Neuronal stem cell (in vitro differentiated cells): ENCODE data around the gene FGFR1OP2.
"Not testable (repeated sequence)": the region's sequence is repeated elsewhere in the genome, so short reads cannot be mapped to it uniquely, and the experiment has no call there.

ENCODE experiments used
- DNase-seq: peaks from one replicate; pipeline ENCODE4 v3.0.0-alpha.2; 2013; ENCODE audit warnings: low spot score
- H2AFZ ChIP-seq: one replicate; pipeline ENCODE4 v1.6.1; 2013; ENCODE audit warnings: mild to moderate bottlenecking, low read length, inconsistent platforms
- H2AK5ac ChIP-seq: 2 replicates; pipeline ENCODE4 v1.6.1; 2013; ENCODE audit warnings: low read depth, mild to moderate bottlenecking, inconsistent platforms, low read length, moderate library complexity, mixed read lengths
- H2BK120ac ChIP-seq: 2 replicates; pipeline ENCODE4 v1.6.1; 2013; ENCODE audit warnings: low read depth, mild to moderate bottlenecking, inconsistent platforms, low read length, moderate library complexity, mixed read lengths
- H2BK12ac ChIP-seq: one replicate; pipeline ENCODE4 v1.6.1; 2013; ENCODE audit warnings: low read length, inconsistent platforms
- H2BK15ac ChIP-seq: 2 replicates; pipeline ENCODE4 v1.6.1; 2013; ENCODE audit warnings: mild to moderate bottlenecking, low read length, inconsistent platforms, mixed read lengths
- H2BK5ac ChIP-seq: one replicate; pipeline ENCODE4 v1.6.1; 2013; ENCODE audit warnings: inconsistent platforms, mild to moderate bottlenecking, low read length, moderate library complexity
- H3K14ac ChIP-seq: one replicate; pipeline ENCODE4 v1.6.1; 2013; ENCODE audit warnings: low read length, inconsistent platforms
- H3K18ac ChIP-seq: 2 replicates; pipeline ENCODE4 v1.6.1; 2013; ENCODE audit warnings: low read length, inconsistent platforms
- H3K23ac ChIP-seq: 2 replicates; pipeline ENCODE4 v1.6.1; 2013; ENCODE audit warnings: low read depth, mild to moderate bottlenecking, mixed read lengths, low read length, inconsistent platforms; ENCODE audit not compliant: poor library complexity
- H3K27ac ChIP-seq: replicated peaks from 3 replicates; pipeline ENCODE4 v1.5.1; 2013; ENCODE audit warnings: low read length, inconsistent platforms
- H3K27me3 ChIP-seq, 3 experiments: 2 replicates each; pipeline ENCODE4 v1.6.1; 2013; ENCODE audit warnings: low read length in 3 of 3, mild to moderate bottlenecking in 2 of 3, inconsistent platforms in 1 of 3, low read depth in 1 of 3, mixed read lengths in 1 of 3, moderate library complexity in 1 of 3; ENCODE audit not compliant: control insufficient read depth in 3 of 3, insufficient read depth in 3 of 3
- H3K36me3 ChIP-seq, 2 donors: replicated peaks in 1 of 2; 2 replicates each; pipeline ENCODE4 v1.6.1; 2013; ENCODE audit warnings: low read length in 2 of 2; ENCODE audit not compliant: control insufficient read depth in 2 of 2, insufficient read depth in 2 of 2
- H3K4ac ChIP-seq: 2 replicates; pipeline ENCODE4 v1.6.1; 2013; ENCODE audit warnings: inconsistent platforms, mild to moderate bottlenecking, low read length, moderate library complexity
- H3K4me1 ChIP-seq, 2 donors: 1 replicate in 1 of 2; 2 replicates in 1 of 2; pipeline ENCODE4 v1.6.1; 2013; ENCODE audit warnings: low read length in 2 of 2, low read depth in 1 of 2; ENCODE audit not compliant: control insufficient read depth in 2 of 2, insufficient read depth in 1 of 2
- H3K4me2 ChIP-seq: one replicate; pipeline ENCODE4 v1.6.1; 2013; ENCODE audit warnings: mild to moderate bottlenecking, low read length, inconsistent platforms; ENCODE audit not compliant: insufficient read depth, poor library complexity, severe bottlenecking
- H3K4me3 ChIP-seq, 2 donors: 2 replicates each; pipeline ENCODE4 v1.5.1; 2013; ENCODE audit warnings: low read length in 2 of 2, mild to moderate bottlenecking in 2 of 2, inconsistent platforms in 1 of 2, moderate library complexity in 1 of 2
- H3K79me1 ChIP-seq: one replicate; pipeline ENCODE4 v1.6.1; 2013; ENCODE audit warnings: low read depth, mild to moderate bottlenecking, inconsistent platforms, low read length, moderate library complexity
- H3K9ac ChIP-seq: one replicate; pipeline ENCODE4 v1.6.1; 2013; ENCODE audit warnings: mild to moderate bottlenecking, low read depth, low read length, inconsistent platforms; ENCODE audit not compliant: poor library complexity
- H3K9me3 ChIP-seq, 2 donors: replicated peaks in 1 of 2; 2 replicates each; pipeline versions ENCODE3 to v1.6.1; 2013; ENCODE audit warnings: low read length in 2 of 2, mild to moderate bottlenecking in 2 of 2, inconsistent platforms in 1 of 2, low read depth in 1 of 2, mixed read lengths in 1 of 2, moderate library complexity in 1 of 2; ENCODE audit not compliant: control insufficient read depth in 2 of 2, insufficient read depth in 1 of 2
- H4K8ac ChIP-seq: one replicate; pipeline ENCODE4 v1.6.1; 2013; ENCODE audit warnings: low read depth, mild to moderate bottlenecking, inconsistent platforms, low read length, moderate library complexity
- H4K91ac ChIP-seq: one replicate; pipeline ENCODE4 v1.6.1; 2013; ENCODE audit warnings: low read length, low read depth, mild to moderate bottlenecking, inconsistent platforms; ENCODE audit not compliant: poor library complexity
- WGBS, 2 donors: extraction: QIAGEN DNeasy Blood & Tissue Kit; methylation state at CpG; one replicate each; pipeline ENCODE4 v1.1.7; 2013; ENCODE audit warnings: missing lambda C conversion rate in 2 of 2, mixed read lengths in 1 of 2; ENCODE audit not compliant: insufficient read length in 2 of 2, insufficient replicate concordance in 1 of 2; ENCODE audit errors: extremely low coverage in 2 of 2; 5-methylcytosine and 5-hydroxymethylcytosine counted together

The FGFR1OP2 gene

DNA sequence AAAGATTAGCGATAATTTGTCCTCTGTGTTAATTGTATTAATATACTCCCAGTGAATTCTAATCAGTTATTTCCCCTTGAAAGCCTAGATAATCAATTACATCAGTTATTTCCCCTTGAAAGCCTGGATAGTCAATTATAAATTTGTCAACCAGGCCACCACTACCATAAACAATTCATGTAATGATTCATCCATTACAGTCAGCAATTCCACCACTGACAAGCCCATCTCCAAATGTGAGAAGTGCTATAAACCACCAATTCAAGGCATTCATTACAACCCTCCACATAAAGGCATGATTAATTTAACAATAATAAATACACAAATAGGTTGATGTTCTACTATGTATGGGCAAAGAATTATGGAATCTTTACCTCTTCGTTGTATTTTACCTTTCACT lies 41.4 kb upstream of the FGFR1OP2 start:
- no peak overlapping the region for H4K8ac ChIP-seq
- H3K36me3 ChIP-seq: peaks cover 0 to 15% of the 10 kb centered on the region in 2 donors
- no peak overlapping the region for H3K4me2 ChIP-seq
- H3K27me3 ChIP-seq: no peaks in the 10 kb centered on the region
- no peak overlapping the region for H3K23ac ChIP-seq
- no peak overlapping the region for H3K9ac ChIP-seq
- no peak overlapping the region for H2AFZ ChIP-seq
- no peaks in the 10 kb centered on the region for H3K79me1 ChIP-seq
- H2BK15ac ChIP-seq: no peak overlapping the region
- H3K9me3 ChIP-seq: no peaks in the 10 kb centered on the region
- no peak overlapping the region for H2BK5ac ChIP-seq
- no peak overlapping the region for H2BK120ac ChIP-seq
- no peak for DNase-seq
- no peaks in the 10 kb centered on the region for H3K4me1 ChIP-seq
- WGBS, 2 donors: no CpG with 5 or more reads among the region's 2 CpGs
- no peak overlapping the region for H3K18ac ChIP-seq
- no peak overlapping the region for H3K4me3 ChIP-seq
- no peak overlapping the region for H3K4ac ChIP-seq
- H2AK5ac ChIP-seq: no peak overlapping the region
- no peak overlapping the region for H4K91ac ChIP-seq
- no peak overlapping the region for H3K14ac ChIP-seq
- H2BK12ac ChIP-seq: no peak overlapping the region
- H3K27ac ChIP-seq: no peak overlapping the region

GRCh38 chr12:26903396-26903795 lies 34.9 kb upstream of the FGFR1OP2 start:
- not testable (repeated sequence) for H4K8ac ChIP-seq, H2BK12ac ChIP-seq, H3K18ac ChIP-seq, H3K4ac ChIP-seq, H3K9ac ChIP-seq, H3K4me2 ChIP-seq, H2BK5ac ChIP-seq, H3K23ac ChIP-seq, H2BK120ac ChIP-seq, H3K27ac ChIP-seq, H3K79me1 ChIP-seq, H2AK5ac ChIP-seq, H3K14ac ChIP-seq, DNase-seq, H2AFZ ChIP-seq, H3K4me1 ChIP-seq, H3K4me3 ChIP-seq, H3K27me3 ChIP-seq, H4K91ac ChIP-seq, H2BK15ac ChIP-seq
- peaks cover 2 to 56% of the 10 kb centered on the region in 2 donors for H3K36me3 ChIP-seq
- no CpG with 5 or more reads among the region's 3 CpGs for WGBS, 2 donors
- peaks cover 0 to 13% of the 10 kb centered on the region in 2 donors for H3K9me3 ChIP-seq

DNA sequence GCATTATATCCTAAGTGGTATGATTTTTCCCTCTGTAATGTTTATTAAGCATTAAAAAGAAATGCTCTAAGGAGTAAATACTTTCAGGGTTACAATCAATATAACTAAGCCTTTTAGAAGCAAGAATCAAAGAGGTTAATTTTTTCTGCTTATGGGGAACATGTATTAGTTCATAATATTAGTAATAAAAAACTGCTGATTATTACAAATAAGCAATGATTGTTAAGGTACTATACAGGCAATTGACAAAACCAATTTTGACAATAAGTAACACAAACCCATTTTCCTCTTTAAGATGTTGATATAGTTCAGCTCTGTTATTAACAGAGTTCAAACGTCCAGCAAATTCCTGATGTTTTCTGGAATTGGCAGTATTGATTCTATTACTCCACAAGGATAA lies 32.2 kb upstream of the FGFR1OP2 start:
- Histone ChIP-seq H2AFZ (no peak overlapping the region), H3K4me1 (no peaks in the 10 kb centered on the region), H3K9ac (no peak overlapping the region), H3K36me3 (peaks cover 2 to 69% of the 10 kb centered on the region in 2 donors), H3K9me3 (peaks cover 0 to 13% of the 10 kb centered on the region in 2 donors), H3K14ac (no peak overlapping the region), H4K8ac (no peak overlapping the region), H2BK15ac (no peak overlapping the region), H3K18ac (no peak overlapping the region), H2AK5ac (no peak overlapping the region), H3K79me1 (no peaks in the 10 kb centered on the region), H3K4ac (no peak overlapping the region), H3K27ac (no peak overlapping the region), H4K91ac (no peak overlapping the region), H2BK120ac (no peak overlapping the region), H3K4me3 (no peak overlapping the region), H2BK5ac (no peak overlapping the region), H3K23ac (no peak overlapping the region), H3K4me2 (no peak overlapping the region), H3K27me3 (no peaks in the 10 kb centered on the region), H2BK12ac (no peak overlapping the region)
- no CpG with 5 or more reads among the region's 1 CpG for WGBS, 2 donors
- no peak for DNase-seq

GRCh38 chr12:26906704-26907103 lies 31.6 kb upstream of the FGFR1OP2 start:
- H3K4me2 ChIP-seq: no peak overlapping the region
- no peak overlapping the region for H3K23ac ChIP-seq
- no peak overlapping the region for H2BK5ac ChIP-seq
- H3K14ac ChIP-seq: no peak overlapping the region
- H2BK12ac ChIP-seq: no peak overlapping the region
- H3K9me3 ChIP-seq: peaks cover 0 to 13% of the 10 kb centered on the region in 2 donors
- no peaks in the 10 kb centered on the region for H3K79me1 ChIP-seq
- H3K27me3 ChIP-seq: no peaks in the 10 kb centered on the region
- no peak for DNase-seq
- WGBS, 2 donors: no CpG with 5 or more reads among the region's 1 CpG
- no peak overlapping the region for H3K4me3 ChIP-seq
- H3K4me1 ChIP-seq: no peaks in the 10 kb centered on the region
- H4K8ac ChIP-seq: no peak overlapping the region
- H3K18ac ChIP-seq: no peak overlapping the region
- no peak overlapping the region for H2AK5ac ChIP-seq
- H3K4ac ChIP-seq: no peak overlapping the region
- no peak overlapping the region for H2BK15ac ChIP-seq
- no peak overlapping the region for H3K27ac ChIP-seq
- peaks cover 2 to 76% of the 10 kb centered on the region in 2 donors for H3K36me3 ChIP-seq
- H2BK120ac ChIP-seq: no peak overlapping the region
- no peak overlapping the region for H3K9ac ChIP-seq
- H2AFZ ChIP-seq: no peak overlapping the region
- no peak overlapping the region for H4K91ac ChIP-seq
